K562 (cell line): ENCODE data around the gene TAF15. TPM values are rescaled to one million over a fixed set of nuclear protein-coding genes. Genes with fewer than 3 reads are reported as not detected.

Source experiments
- ATAC-seq: fragments of 200-7000 bp; cut with Tn5 transposase; 3 replicates; pipeline ENCODE4 v1.9.1; 2020; ENCODE audit warnings: moderate library complexity
- BruUV-seq: library from RNA; stranded (reverse); fragments of 400-500 nt; replicated peaks from 2 replicates; lab custom pipeline; 2021; lab: Mats Ljungman, UMichigan
- CTCF ChIA-PET: fragments of 300-600 bp; formaldehyde crosslinking; extraction: SDS; loops from one replicate; lab custom pipeline; 2021; ENCODE audit warnings: low intra/inter-chr PET ratio; lab: Yijun Ruan, JAX
- POLR2A ChIA-PET: fragments of 300-600, 350-650 bp; sonication (Branson Sonifier 250); formaldehyde crosslinking; extraction: SDS; loops from one replicate; lab custom pipeline; 2021; ENCODE audit warnings: antibody characterized with exemption, inconsistent platforms; lab: Yijun Ruan, JAX
- DNase-seq, 4 experiments: peaks; one replicate each; pipeline versions ENCODE4 v3.0.0 to v3.0.0-alpha.2; 2011 to 2018; ENCODE audit warnings: low spot score in 3 of 4, mixed read lengths in 3 of 4; ENCODE audit errors: extremely low read depth in 1 of 4
- FAIRE-seq: peaks from 2 replicates; lab custom pipeline; 2011; peaks lifted over from hg19 to GRCh38; lab: Jason Lieb, UNC
- H2AFZ ChIP-seq: 2 replicates; pipeline ENCODE4 v1.6.0; 2011; ENCODE audit warnings: low read depth, low read length, control low read depth, inconsistent platforms
- H3K27ac ChIP-seq: fragments of 200-600 bp; 3 replicates; pipeline ENCODE4 v1.8.0; 2011; ENCODE audit warnings: low read depth, mild to moderate bottlenecking, control low read depth, inconsistent platforms, low read length, moderate library complexity, mixed read lengths; ENCODE audit errors: extremely low read depth
- H3K27me3 ChIP-seq, 2 experiments: fragments of 300-600 bp in 1 of 2; 2 replicates in 1 of 2; 3 replicates in 1 of 2; pipeline versions ENCODE4 v1.6.0 to v1.8.0; 2011; ENCODE audit warnings: inconsistent platforms in 2 of 2, low read length in 2 of 2, mild to moderate bottlenecking in 1 of 2, mixed read lengths in 1 of 2, moderate library complexity in 1 of 2; ENCODE audit not compliant: control insufficient read depth in 2 of 2, insufficient read depth in 2 of 2
- H3K36me3 ChIP-seq: fragments of 300-600 bp; 3 replicates; pipeline ENCODE4 v1.8.0; 2011; ENCODE audit warnings: mild to moderate bottlenecking, low read length, inconsistent platforms; ENCODE audit not compliant: control insufficient read depth, insufficient read depth
- H3K4me1 ChIP-seq, 2 experiments: fragments of 200-600 bp in 1 of 2; replicated peaks in 1 of 2; 2 replicates in 1 of 2; 3 replicates in 1 of 2; pipeline versions ENCODE4 v1.5.1 to v1.8.0; 2011; ENCODE audit warnings: inconsistent platforms in 2 of 2, low read length in 2 of 2, mild to moderate bottlenecking in 1 of 2, mixed read lengths in 1 of 2, moderate library complexity in 1 of 2; ENCODE audit not compliant: control insufficient read depth in 2 of 2, insufficient read depth in 2 of 2
- H3K4me2 ChIP-seq: 2 replicates; pipeline ENCODE4 v1.6.1; 2011; ENCODE audit warnings: low read length, control low read depth, inconsistent platforms, mixed read lengths; ENCODE audit not compliant: insufficient read depth
- H3K4me3 ChIP-seq: fragments of 200-600 bp; sonication (generic), shearing (Covaris generic); 2 replicates; pipeline ENCODE4 v1.5.1; 2016; ENCODE audit warnings: control low read depth, inconsistent platforms
- H3K79me2 ChIP-seq: fragments of 200-600 bp; 3 replicates; pipeline ENCODE4 v1.8.0; 2011; ENCODE audit warnings: low read length, inconsistent platforms; ENCODE audit not compliant: control insufficient read depth, insufficient read depth
- H3K9ac ChIP-seq, 2 experiments: 2 replicates each; pipeline versions ENCODE4 v1.6.0 to v1.6.1; 2011; ENCODE audit warnings: low read depth in 2 of 2, low read length in 2 of 2, control low read depth in 1 of 2, inconsistent platforms in 1 of 2, mild to moderate bottlenecking in 1 of 2, mixed read lengths in 1 of 2; ENCODE audit not compliant: insufficient read depth in 1 of 2
- H3K9me1 ChIP-seq: one replicate; pipeline ENCODE4 v1.6.0; 2011; ENCODE audit warnings: inconsistent platforms, mild to moderate bottlenecking, low read length, moderate library complexity; ENCODE audit not compliant: control insufficient read depth, insufficient read depth
- H3K9me3 ChIP-seq: replicated peaks from 2 replicates; pipeline ENCODE4 v1.5.1; 2011; ENCODE audit warnings: low read depth, low read length, inconsistent platforms; ENCODE audit not compliant: control insufficient read depth, insufficient read depth
- H4K20me1 ChIP-seq: replicated peaks from 2 replicates; pipeline ENCODE4 v1.6.1; 2011; ENCODE audit warnings: low read length, inconsistent platforms, mixed read lengths; ENCODE audit not compliant: control insufficient read depth, insufficient read depth
- CCAR2 ChIP-seq: fragments of 200-400 bp; formaldehyde crosslinking; IDR thresholded peaks from 2 replicates; pipeline ENCODE4 v1.6.1; 2017; ENCODE audit warnings: mild to moderate bottlenecking, low read depth, low read length
- CCNT2 ChIP-seq: IDR thresholded peaks from 2 replicates; pipeline ENCODE4 v1.6.1; 2011; ENCODE audit warnings: borderline replicate concordance, low read depth, mild to moderate bottlenecking, moderate library complexity, mixed read lengths, low read length; ENCODE audit not compliant: insufficient read length; ENCODE audit errors: extremely low read depth
- E2F1 ChIP-seq: sonication (generic); formaldehyde crosslinking; IDR thresholded peaks from 2 replicates; pipeline ENCODE4 v1.8.1; 2023; ENCODE audit warnings: mild to moderate bottlenecking, missing genetic modification reagents, moderate library complexity
- EGR1 ChIP-seq: fragments of 450-650 bp; conservative IDR thresholded peaks from 2 replicates; pipeline ENCODE4 v1.6.1; 2017; ENCODE audit warnings: mild to moderate bottlenecking
- JUN ChIP-seq, 2 experiments: sonication (generic) in 1 of 2; formaldehyde crosslinking in 1 of 2; IDR thresholded peaks; 2 replicates each; pipeline versions ENCODE4 v1.6.1 to v1.8.0; 2012 to 2022; ENCODE audit warnings: borderline replicate concordance in 2 of 2, mild to moderate bottlenecking in 2 of 2, improper control_type of control experiment in 1 of 2, low read depth in 1 of 2, low read length in 1 of 2, missing genetic modification reagents in 1 of 2
- MITF ChIP-seq: IDR thresholded peaks from 2 replicates; pipeline ENCODE4 v1.6.1; 2014; ENCODE audit warnings: antibody characterized with exemption
- TCF7L2 ChIP-seq: fragments of 150-350 bp; IDR thresholded peaks from 2 replicates; pipeline ENCODE4 v1.6.1; 2016; ENCODE audit warnings: low read depth, mild to moderate bottlenecking, low read length, moderate library complexity
- TRIM25 ChIP-seq: fragments of 450-650 bp; IDR thresholded peaks from 2 replicates; pipeline ENCODE4 v1.7.0; 2016; ENCODE audit warnings: borderline replicate concordance
- VEZF1 ChIP-seq: fragments of 200-800 bp; sonication (Bioruptor generic); IDR thresholded peaks from 2 replicates; pipeline ENCODE4 v1.6.1; 2017; ENCODE audit warnings: missing genetic modification characterization, missing compliant biosample characterization
- ZNF165 ChIP-seq: fragments of 250-450 bp; sonication (Bioruptor Pico); IDR thresholded peaks from 2 replicates; pipeline ENCODE4 v1.4.0; 2020; ENCODE audit warnings: borderline replicate concordance
- ZNF561 ChIP-seq: fragments of 450-650 bp; formaldehyde crosslinking; conservative IDR thresholded peaks from 2 replicates; pipeline ENCODE4 v1.4.0; 2020; ENCODE audit warnings: mild to moderate bottlenecking, moderate library complexity
- WGBS: fragments of 100-300 bp; shearing (Covaris generic); methylation state at CpG from one replicate; pipeline ENCODE4 v1.1.6; 2016; ENCODE audit warnings: low coverage, mixed read lengths; ENCODE audit not compliant: insufficient coverage; ENCODE audit errors: missing lambda C conversion rate; 5-methylcytosine and 5-hydroxymethylcytosine counted together
- in situ Hi-C: fragments of 300-500 bp; cut with MboI; formaldehyde crosslinking; loops from 4 replicates; pipeline ENCODE4 v1.15.0; 2018; ENCODE audit warnings: inconsistent platforms, mixed read lengths
- intact Hi-C: fragments of 100-400 bp; cut with micrococcal nuclease; formaldehyde crosslinking; loops from 2 replicates; pipeline ENCODE4 v1.14.2; 2022
- polyA plus RNA-seq, 8 experiments: library from polyadenylated mRNA; depleted of rRNA in 4 of 8; stranded (reverse) in 5 of 8; unstranded in 3 of 8; fragments of >200 nt; fragmentation: Nextera tagmentation in 2 of 8; fragmentation: Illumina TruSeq in 1 of 8; extraction: Ambion mirVana in 2 of 8; extraction: Trizol in 1 of 8; gene quantifications; 2 replicates each; pipeline versions ENCODE4 v1.2.1 to v1.2.3, GENCODE V29; 2011 to 2014; ENCODE audit warnings: inconsistent platforms in 1 of 8, missing spikeins in 1 of 8
- total RNA-seq, 7 experiments: library from RNA; depleted of rRNA in 6 of 7; stranded (reverse); fragments of >200 nt in 6 of 7; fragmentation: Illumina TruSeq in 2 of 7; extraction: Trizol in 2 of 7; gene quantifications; 2 replicates each; pipeline versions ENCODE4 v1.2.1 to v1.2.3, GENCODE V29; 2011 to 2021; ENCODE audit warnings: low replicate concordance in 1 of 7

Gene TAF15
- total and polyA plus RNA-seq, 9 of the 15 experiments (the other 6 are each of a cell fraction or from before 2014, with no cell fraction given): 4.1 to 272 (median 56.8) TPM

- Histone ChIP-seq H3K36me3 (no peaks in the 10 kb centered on the region), H3K4me1 (peaks cover 0 to 22% of the 10 kb centered on the region in 2 experiments; a peak in 3 of 5 replicates), H4K20me1 (no peaks in the 10 kb centered on the region), H3K4me2 (no peak overlapping the region), H3K4me3 (no peak overlapping the region), H3K9ac (no peak overlapping the region), H3K27ac (no peak overlapping the region)
- 4% methylated on average over 8 of the region's 8 CpGs for WGBS
- FAIRE-seq: no peak
- in situ Hi-C loops (loop anchor here (5.0 kb wide), 1 partner anchor 41 kb away; the partner anchor contains the start of gene TAF15), intact Hi-C loops (loop anchor here (10.0 kb wide), 1 partner anchor 179 kb away; the partner anchor contains the start of gene LYZL6)
- CTCF ChIA-PET: interaction anchor here (2.3 to 2.6 kb wide), 2 partner anchors 39 to 42 kb away, joined by 20 to 26 read pairs; partner anchors contain the start of gene TAF15
- TF ChIP-seq VEZF1 (no peak), ZNF561 (CRISPR knock-in tag) (no peak), ZNF165 (no peak), MITF (no peak), EGR1 (no peak), E2F1 (CRISPR knock-in tag) (no peak), TRIM25 (no peak), CCAR2 (no peak), JUN (IDR thresholded peaks at IDR 0.05; ENCODE audit: borderline replicate concordance, low read depth, low read length) (no peak), JUN (CRISPR knock-in tag; IDR thresholded peaks at IDR 0.05; ENCODE audit: borderline replicate concordance) (no peak), CCNT2 (no peak), TCF7L2 (no peak)
- TF ChIP-seq, all 486 proteins: peak for 0
- H3K27me3 ChIP-seq: peaks cover 28 to 72% of the 10 kb centered on the region in 2 experiments; a peak in 4 of 5 replicates
- no peak overlapping the region for H2AFZ ChIP-seq
- H3K9me3 ChIP-seq: no peaks in the 10 kb centered on the region
- POLR2A ChIA-PET: no interaction called here
- no peak for DNase-seq
- no peaks in the 10 kb centered on the region for H3K79me2 ChIP-seq
- H3K9me1 ChIP-seq: peaks cover 3% of the 10 kb centered on the region
- BruUV-seq: no TSS peak
- ATAC-seq: no peak
Measured at GRCh38 chr17:35765756-35766488, 43.4 kb upstream of the TAF15 start.
